GM19043 (cell line): Measurements from ENCODE around the gene NUF2.
"Not testable (repeated sequence)": the region's sequence is repeated elsewhere in the genome, so short reads cannot be mapped to it uniquely, and the experiment has no call there.

Experiments
- ATAC-seq: cut with Tn5 transposase; IDR thresholded peaks from one replicate; pipeline ENCODE4 v1.9.1; 2021; ENCODE audit warnings: low read depth; ENCODE audit not compliant: unreplicated experiment

The NUF2 gene

DNA sequence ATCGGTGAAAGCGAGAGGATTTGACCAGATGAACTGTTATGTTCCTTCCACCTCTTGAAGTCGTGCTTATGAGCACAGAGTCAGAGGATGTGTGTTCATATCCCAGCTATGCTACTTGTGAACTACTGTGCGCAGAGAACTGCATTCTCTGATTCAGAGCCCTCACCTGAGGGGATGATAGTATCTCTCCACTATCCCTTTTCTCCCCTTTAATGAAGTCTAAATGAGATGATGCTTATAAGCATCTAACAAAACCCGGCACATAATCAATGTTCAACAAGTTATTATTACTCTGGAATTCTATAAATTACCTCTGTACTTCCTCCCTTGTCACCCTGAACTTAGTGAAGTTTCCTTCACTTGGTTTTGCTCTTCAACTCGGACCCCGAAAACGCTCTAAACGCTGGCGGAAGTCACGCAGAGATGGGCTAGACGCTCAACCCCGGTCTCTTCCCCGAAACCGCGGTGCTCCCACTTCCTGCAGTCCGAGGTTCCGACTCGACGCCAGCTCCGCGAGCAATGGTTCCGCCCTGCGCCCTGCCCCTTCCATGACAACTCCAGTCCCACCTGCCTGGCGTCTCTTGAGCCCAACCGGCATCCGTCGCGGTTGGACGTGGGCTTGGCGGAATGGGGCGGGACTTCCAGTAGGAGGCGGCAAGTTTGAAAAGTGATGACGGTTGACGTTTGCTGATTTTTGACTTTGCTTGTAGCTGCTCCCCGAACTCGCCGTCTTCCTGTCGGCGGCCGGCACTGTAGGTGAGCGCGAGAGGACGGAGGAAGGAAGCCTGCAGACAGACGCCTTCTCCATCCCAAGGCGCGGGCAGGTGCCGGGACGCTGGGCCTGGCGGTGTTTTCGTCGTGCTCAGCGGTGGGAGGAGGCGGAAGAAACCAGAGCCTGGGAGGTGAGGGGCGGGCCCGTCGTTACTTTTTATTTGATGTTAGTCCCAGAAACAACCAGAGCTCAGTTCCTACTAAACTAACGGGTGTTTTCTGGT is at the start of gene NUF2:
Gene NUF2, plus strand, starts transcription at position 644 of the 995 bp plus-strand sequence. CDS start 4,098 bp downstream, outside the sequence.
- ATAC-seq: peak; percentile 91

DNA sequence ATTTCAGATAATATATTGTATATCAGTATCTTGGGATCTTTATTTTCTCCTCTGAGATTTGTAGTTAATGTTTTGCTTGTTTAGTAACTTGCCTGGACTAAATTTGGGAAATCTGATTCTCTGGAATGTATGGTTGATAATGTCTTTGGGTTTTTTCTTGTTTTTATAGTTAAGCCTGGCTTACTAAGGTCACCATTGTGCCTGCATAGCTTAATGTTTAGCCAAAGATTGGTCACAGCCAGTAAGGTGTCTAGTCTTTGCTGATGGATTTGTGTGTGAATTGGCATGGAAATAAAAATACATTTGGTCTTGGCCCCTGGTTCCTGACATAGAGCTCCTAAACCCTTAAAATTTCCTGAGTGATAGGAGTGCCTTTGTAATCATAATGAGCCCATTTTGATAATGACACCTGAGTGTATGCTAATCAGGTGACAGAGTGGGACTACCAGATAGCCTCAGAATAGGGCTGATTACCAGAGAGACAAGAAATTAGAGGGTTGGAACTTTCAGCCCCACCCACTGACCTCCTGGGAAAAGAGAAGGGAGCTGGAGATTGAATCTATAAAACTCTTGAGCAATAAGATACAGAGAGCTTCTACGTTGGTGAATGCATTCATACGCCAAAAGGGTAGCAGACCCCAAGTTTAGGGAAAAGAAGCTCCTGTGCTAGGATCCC is 47.9 kb upstream of the NUF2 start:
- ATAC-seq: no peak

GRCh38 chr1:163275222-163275621 is 46.5 kb upstream of the NUF2 start:
- ATAC-seq: no peak

DNA sequence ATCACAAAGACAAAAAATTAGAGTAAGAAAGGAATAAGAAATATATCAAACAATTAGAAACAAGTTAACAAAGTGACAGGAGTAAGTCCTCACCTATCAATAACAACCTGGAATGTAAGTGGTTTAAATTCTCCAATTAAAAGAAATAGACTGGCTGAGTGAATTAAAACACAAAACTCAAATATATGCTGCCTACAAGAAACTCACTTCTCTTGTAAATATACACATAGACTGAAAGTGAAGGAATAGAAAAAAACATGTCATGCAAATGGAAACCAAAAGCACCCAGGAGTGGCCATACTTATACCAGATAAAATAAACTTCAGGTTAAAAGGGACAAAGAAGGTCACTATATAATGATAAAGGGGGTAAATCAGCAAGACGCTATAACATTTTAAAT is 43.2 kb upstream of the NUF2 start:
- no peak for ATAC-seq

- not testable (repeated sequence) for ATAC-seq
Measured at GRCh38 chr1:163284867-163285266, 36.9 kb upstream of the NUF2 start.

DNA sequence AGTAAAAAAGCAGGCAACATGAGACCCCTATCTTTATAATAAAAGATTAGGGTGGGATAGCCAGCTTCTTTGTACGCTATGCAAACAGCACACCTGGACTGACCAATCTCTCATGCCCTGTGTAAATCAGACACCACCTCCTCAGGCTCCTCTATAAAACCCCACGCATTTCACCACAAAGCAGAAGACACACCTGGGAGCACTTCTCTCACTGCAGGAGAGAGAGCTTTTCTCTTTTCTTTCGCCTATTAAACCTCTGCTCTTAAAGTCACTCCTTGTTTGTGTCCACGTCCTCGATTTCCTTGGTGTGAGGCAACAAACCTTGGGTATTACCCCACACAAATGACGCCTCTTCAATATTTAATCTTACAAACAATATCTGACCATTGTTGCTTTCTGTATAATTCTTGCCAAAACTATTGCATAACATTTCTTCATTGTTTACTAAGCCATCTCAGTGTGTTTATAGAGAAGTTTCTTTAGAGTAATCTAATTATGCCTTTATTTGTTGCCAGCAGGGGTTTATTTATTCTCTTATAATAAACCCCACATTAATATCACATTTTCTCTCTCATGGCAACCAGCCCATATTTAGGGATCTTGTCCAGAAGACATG is 31.6 kb upstream of the NUF2 start:
- no peak for ATAC-seq

- no peak for ATAC-seq
Measured at GRCh38 chr1:163291461-163291860, 30.3 kb upstream of the NUF2 start.

GRCh38 chr1:163292153-163292552 is 29.6 kb upstream of the NUF2 start:
- ATAC-seq: not testable (repeated sequence)

GRCh38 chr1:163293497-163293896 is 28.3 kb upstream of the NUF2 start:
- not testable (repeated sequence) for ATAC-seq

DNA sequence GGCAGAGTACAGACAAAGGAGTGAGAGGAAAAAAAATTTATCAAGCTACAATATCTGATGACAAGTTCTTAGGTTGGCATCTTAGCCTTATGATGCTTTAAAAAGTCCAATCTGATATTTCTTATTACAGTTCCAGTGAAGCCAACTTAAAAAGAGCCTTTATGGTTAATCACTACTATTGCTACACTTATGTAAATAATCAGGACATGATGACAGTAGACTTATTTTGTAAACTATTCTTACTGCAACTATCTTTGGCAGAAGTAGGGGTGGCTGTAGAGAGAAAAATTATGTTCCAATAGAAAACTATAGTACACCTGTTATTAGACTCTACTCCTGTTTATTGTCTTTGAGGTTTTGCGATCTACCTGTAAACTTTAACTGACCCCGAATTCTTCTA is 25.8 kb upstream of the NUF2 start:
- ATAC-seq: no peak

DNA sequence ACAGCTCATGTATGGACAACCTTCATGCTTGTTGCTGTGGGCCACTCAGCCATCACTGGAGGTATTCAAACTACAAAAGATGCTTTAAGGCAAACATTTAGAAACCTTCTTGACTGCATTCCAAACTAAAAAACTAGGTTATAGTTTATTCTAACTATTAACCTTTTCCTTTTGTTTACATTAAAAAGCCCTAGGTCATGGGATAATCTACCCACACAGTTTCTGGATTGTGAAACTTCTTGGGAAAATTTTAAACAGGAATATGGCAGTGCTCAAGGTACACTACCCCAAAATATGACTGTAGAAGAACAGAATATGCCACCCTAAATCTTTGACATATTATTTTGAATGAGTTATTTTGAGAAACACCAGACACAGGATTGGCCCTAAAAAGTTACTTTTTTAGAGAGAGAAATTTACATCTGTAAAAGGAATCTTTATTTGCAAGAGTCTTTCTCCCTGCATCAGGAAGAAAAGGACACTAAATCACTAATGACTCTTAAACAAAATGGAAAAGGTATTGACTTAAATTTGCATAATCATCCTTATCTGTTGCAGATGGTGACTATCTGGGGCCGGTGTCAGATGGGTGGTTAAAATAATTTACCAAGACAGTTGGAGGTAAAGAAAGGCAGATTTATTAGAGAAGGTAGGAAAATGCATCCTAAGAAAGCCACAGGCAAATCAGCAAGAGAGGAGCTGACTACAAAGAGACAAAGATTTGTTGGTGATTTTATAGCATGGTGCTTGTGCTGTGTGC is 25.1 kb upstream of the NUF2 start:
- ATAC-seq: no peak

DNA sequence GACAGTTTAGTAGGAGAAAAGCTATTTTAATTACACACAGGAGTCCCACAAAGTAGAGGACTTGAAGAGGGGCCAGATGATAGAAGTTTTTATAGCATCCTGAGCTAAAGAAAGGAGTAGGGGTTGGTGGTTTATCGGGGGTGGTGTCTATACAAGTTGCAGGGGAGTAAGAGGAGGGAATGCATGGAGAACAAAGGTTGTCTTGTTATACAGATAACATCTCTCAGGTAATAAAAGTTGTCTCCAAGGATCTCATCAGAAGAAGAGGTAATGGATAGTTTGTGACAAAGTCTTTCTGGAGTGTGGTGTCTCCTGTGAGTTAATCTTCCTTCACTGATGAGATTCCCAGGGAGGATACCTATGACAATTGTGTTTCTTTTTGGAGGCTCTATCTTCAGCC is 23.4 kb upstream of the NUF2 start:
- ATAC-seq: no peak

GRCh38 chr1:163300568-163300967 is 21.2 kb upstream of the NUF2 start:
- ATAC-seq: no peak

- no peak for ATAC-seq
Measured at GRCh38 chr1:163303561-163303960, 18.2 kb upstream of the NUF2 start.

DNA sequence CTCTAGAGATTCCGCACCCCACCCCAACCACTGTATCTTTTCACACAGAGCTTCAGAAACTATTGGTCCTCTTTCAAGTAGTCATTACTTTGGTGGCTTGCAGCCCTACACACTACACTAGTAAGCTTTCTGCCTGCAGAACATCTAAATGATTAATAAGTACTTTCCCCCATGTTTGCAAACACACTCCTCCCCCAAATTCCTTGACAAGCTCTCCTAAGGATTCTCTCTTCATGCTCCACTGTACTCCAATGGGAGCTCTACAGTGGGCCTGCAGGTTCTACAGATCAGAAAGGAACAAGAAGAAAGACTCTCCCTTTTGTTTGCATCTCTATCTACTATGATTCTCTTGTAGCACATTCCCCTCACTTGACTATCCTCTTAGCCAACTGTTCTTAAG is 16.3 kb upstream of the NUF2 start:
- no peak for ATAC-seq

- ATAC-seq: no peak
Measured at GRCh38 chr1:163307479-163308171, 14.1 kb upstream of the NUF2 start.

DNA sequence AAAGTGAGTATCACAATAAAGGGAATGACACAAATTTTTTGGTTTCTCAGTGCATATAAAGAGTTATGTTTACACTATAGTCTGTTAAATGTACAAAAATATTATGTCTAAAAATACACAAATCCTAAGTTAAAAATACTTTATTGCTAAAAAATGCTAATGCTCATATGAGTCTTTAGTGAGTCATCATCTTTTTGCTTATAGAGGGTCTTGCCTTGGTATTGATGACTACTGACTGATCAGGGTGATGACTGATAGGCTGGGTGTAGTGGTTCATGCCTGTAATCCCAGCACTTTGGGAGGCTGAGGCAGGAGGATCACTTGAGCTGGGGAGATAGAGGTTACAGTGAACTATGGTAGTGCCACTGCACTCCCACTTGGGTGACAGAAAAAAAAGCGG is 12.9 kb upstream of the NUF2 start:
- ATAC-seq: no peak

DNA sequence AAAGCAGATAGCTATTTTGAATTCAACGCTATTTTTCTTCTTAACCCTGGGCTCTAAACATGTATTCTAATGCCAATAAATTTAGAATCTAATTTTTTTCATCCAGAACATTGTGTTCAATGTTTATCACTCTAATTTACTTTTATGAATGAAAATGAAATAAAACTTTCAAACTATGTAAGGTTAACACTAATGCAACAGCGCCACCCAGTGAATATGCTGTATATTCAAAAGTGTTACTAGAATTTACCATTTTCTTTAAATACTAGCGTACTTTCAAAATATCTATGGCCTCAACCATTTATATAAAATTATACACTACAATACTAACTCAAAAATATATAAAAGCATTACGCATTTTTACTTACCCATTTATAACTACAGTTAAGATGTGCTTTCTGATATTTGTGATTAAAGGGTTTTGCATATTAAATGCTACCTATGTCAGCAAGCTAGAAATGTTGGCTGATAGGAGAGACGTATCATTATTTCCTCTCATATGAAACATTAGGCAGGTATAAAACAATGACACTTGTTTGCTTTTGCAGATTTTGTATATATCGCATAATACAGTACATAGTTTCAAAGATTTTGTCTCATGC is 5.9 kb upstream of the NUF2 start:
- no peak for ATAC-seq

GRCh38 chr1:163320891-163321290 is 863 bp upstream of the NUF2 start:
- no peak for ATAC-seq

DNA sequence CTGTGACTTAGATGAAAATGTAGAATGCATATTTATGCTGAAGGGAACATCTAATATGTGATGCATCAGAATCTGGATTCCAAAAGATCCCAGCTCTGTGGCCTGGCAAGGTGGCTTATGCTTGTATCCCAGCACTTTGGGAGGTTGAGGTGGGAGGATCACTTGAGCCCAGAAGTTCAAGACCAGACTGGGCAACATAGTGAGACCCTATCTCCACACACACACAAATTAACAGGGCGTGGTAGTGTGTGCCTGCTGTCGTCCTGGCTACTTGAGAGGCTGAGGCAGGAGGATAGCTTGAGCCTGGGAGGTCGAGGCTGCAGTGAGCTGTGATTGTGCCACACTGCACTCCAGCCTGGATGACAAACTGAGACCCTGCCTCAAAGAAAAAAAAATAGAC is 1.6 kb downstream of the NUF2 start:
- not testable (repeated sequence) for ATAC-seq
